Measurements from ENCODE around the gene CELF4.

DNA sequence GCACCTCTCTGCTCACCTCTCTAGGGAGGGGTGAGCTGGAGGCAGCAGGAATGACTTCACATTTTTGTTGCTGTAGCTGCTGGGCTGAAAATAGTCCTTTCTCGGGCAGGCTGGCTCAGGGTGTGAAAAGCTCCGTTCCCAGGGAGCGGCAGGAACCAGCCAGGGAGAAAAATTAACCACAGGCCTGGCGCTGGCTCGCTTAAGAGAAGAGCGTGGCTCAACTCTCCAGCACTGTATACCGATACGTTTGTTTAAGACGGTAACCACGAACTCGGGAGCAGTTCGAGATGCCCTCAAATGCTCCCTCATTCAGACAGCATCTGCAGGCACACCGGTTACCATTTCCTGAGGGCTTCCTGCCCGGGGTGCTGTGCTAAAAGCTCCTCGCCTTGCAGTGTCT, 129.6 kb downstream of the CELF4 start:
- TF ChIP-seq, protein P1, sequence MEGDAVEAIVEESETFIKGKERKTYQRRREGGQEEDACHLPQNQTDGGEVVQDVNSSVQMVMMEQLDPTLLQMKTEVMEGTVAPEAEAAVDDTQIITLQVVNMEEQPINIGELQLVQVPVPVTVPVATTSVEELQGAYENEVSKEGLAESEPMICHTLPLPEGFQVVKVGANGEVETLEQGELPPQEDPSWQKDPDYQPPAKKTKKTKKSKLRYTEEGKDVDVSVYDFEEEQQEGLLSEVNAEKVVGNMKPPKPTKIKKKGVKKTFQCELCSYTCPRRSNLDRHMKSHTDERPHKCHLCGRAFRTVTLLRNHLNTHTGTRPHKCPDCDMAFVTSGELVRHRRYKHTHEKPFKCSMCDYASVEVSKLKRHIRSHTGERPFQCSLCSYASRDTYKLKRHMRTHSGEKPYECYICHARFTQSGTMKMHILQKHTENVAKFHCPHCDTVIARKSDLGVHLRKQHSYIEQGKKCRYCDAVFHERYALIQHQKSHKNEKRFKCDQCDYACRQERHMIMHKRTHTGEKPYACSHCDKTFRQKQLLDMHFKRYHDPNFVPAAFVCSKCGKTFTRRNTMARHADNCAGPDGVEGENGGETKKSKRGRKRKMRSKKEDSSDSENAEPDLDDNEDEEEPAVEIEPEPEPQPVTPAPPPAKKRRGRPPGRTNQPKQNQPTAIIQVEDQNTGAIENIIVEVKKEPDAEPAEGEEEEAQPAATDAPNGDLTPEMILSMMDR (optimal IDR thresholded peaks at IDR 0.05 in 1 of 3, IDR thresholded peaks at IDR 0.05 in 1 of 3, conservative IDR thresholded peaks at IDR 0.05 in 1 of 3; ENCODE audit: extremely low read depth in 1 of 3, insufficient read depth in 2 of 3, low read length in 3 of 3): no peak
- TF ChIP-seq EZH2 (IDR thresholded peaks at IDR 0.05; ENCODE audit: low read length): no peak

All from keratinocyte (primary cell).